GF-D8 (cell line): ENCODE results near the gene STRIP2.
"Not testable (repeated sequence)": the region's sequence is repeated elsewhere in the genome, so short reads cannot be mapped to it uniquely, and the experiment has no call there.

Experiments used
- DNase-seq: peaks from one replicate; lab custom pipeline; 2025; lab: John Stamatoyannopoulos, UW

STRIP2 gene

DNA sequence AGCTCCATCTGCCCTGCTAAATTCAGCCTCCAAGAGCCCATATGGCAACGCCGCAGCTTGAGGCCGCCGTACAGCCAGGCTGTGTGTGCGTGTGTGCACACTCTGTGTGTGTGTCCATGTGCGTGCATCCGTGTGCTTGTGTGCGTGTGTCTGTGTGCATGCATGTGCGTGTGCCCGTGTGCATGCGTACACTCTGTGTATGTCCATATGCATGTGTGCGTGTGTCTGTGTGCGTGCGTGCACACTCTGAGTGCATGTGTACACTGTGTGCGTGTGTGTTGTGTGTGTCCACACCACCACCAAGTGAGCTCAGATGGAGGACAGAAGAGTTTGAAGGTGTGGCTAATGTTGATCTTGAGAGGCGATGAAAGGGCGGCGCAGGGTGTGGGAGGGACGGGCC, 98.1 kb downstream of the STRIP2 start:
- no peak for DNase-seq

GRCh38 chr7:129534558-129535274, 100.5 kb downstream of the STRIP2 start:
- DNase-seq: not testable (repeated sequence)

- DNase-seq: no peak
Measured at GRCh38 chr7:129535896-129536295, 101.7 kb downstream of the STRIP2 start.

DNA sequence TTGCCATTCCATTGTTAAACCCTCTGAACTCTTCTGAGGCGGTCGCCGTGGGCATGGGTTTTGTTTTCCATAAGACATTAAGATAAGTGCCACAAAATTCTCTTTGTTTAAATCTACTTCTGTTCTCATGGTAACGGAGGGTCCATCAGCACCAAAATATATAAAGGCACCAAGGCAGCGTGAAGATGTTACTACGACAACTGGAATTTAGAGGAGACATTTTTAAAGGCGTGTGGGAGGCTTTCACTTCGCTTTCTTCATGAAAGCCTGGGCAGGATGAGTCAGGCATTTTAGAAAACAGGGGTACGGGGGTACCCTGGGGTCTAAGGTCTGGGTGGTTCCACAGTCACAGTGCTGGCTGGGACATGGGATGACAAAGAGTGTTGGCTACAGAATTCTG, 102.1 kb downstream of the STRIP2 start:
- no peak for DNase-seq
